H1 (cell line): ENCODE data around the gene CRADD. TPM values are rescaled to one million over a fixed set of nuclear protein-coding genes. Genes with fewer than 3 reads are reported as not detected.

Experiments
- CTCF ChIA-PET: fragments of 300-600 bp; sonication (Branson Sonifier 250); formaldehyde crosslinking; loops from one replicate; lab custom pipeline; 2021; ENCODE audit not compliant: partially characterized antibody; lab: Charles Lee
- POLR2A ChIA-PET: fragments of 300-600 bp; sonication (Branson Sonifier 250); formaldehyde crosslinking; loops from one replicate; lab custom pipeline; 2021; ENCODE audit warnings: inconsistent platforms; ENCODE audit not compliant: partially characterized antibody; lab: Charles Lee
- DNase-seq, 2 experiments: peaks; one replicate each; pipeline versions ENCODE4 v3.0.0 to v3.0.0-alpha.2; 2010 to 2022; ENCODE audit warnings: low spot score in 2 of 2, low read depth in 1 of 2, mixed read lengths in 1 of 2
- FAIRE-seq: peaks from 2 replicates; lab custom pipeline; 2011; peaks lifted over from hg19 to GRCh38; lab: Jason Lieb, UNC
- H2AFZ ChIP-seq: 2 replicates; pipeline ENCODE4 v1.8.1; 2012; ENCODE audit warnings: low read length, inconsistent platforms
- H2AK5ac ChIP-seq: 2 replicates; pipeline ENCODE4 v1.6.1; 2013; ENCODE audit warnings: low read depth, low read length
- H2BK120ac ChIP-seq: replicated peaks from 2 replicates; pipeline ENCODE3; 2013; ENCODE audit warnings: low read depth, low read length, inconsistent platforms
- H2BK12ac ChIP-seq: 2 replicates; pipeline ENCODE4 v1.6.1; 2013; ENCODE audit warnings: low read depth, low read length
- H2BK15ac ChIP-seq: 2 replicates; pipeline ENCODE4 v1.6.1; 2013; ENCODE audit warnings: low read length
- H2BK20ac ChIP-seq: 2 replicates; pipeline ENCODE4 v1.6.1; 2013; ENCODE audit warnings: low read length
- H2BK5ac ChIP-seq: 2 replicates; pipeline ENCODE4 v1.6.1; 2013; ENCODE audit warnings: low read depth, low read length
- H3K14ac ChIP-seq: 2 replicates; pipeline ENCODE4 v1.6.1; 2013; ENCODE audit warnings: inconsistent platforms; ENCODE audit not compliant: insufficient read length
- H3K18ac ChIP-seq: 2 replicates; pipeline ENCODE4 v1.6.1; 2013; ENCODE audit warnings: low read length; ENCODE audit errors: extremely low read depth
- H3K23ac ChIP-seq: 2 replicates; pipeline ENCODE4 v1.6.1; 2013; ENCODE audit warnings: inconsistent platforms; ENCODE audit not compliant: insufficient read length
- H3K23me2 ChIP-seq: 2 replicates; pipeline ENCODE4 v1.6.1; 2013; ENCODE audit warnings: low read depth, low read length
- H3K27ac ChIP-seq: 2 replicates; pipeline ENCODE4 v1.6.1; 2011; ENCODE audit warnings: low read depth, low read length, inconsistent platforms
- H3K27me3 ChIP-seq, 4 experiments: replicated peaks in 1 of 4; 1 replicate in 1 of 4; 2 replicates in 3 of 4; pipeline versions ENCODE4 v1.6.1 to v1.8.1; 2011 to 2013; ENCODE audit warnings: low read length in 3 of 4, mild to moderate bottlenecking in 3 of 4, inconsistent platforms in 2 of 4, mixed read lengths in 2 of 4, moderate library complexity in 1 of 4; ENCODE audit not compliant: control insufficient read depth in 3 of 4, insufficient read depth in 3 of 4; ENCODE audit errors: extremely low read depth in 1 of 4
- H3K36me3 ChIP-seq, 4 experiments: 2 replicates each; pipeline versions ENCODE4 v1.6.1 to v1.8.1; 2011 to 2013; ENCODE audit warnings: mild to moderate bottlenecking in 4 of 4, low read length in 3 of 4, moderate library complexity in 2 of 4, control low read depth in 1 of 4, inconsistent platforms in 1 of 4; ENCODE audit not compliant: insufficient read depth in 4 of 4, control insufficient read depth in 2 of 4
- H3K4ac ChIP-seq: replicated peaks from 2 replicates; pipeline ENCODE3; 2013; ENCODE audit warnings: low read length, low read depth, mixed read lengths, inconsistent platforms; ENCODE audit not compliant: insufficient read length
- H3K4me1 ChIP-seq, 4 experiments: replicated peaks in 1 of 4; 1 replicate in 1 of 4; 2 replicates in 3 of 4; pipeline versions ENCODE4 v1.6.1 to v1.8.1; 2011 to 2013; ENCODE audit warnings: low read length in 3 of 4, inconsistent platforms in 2 of 4, mixed read lengths in 1 of 4; ENCODE audit not compliant: insufficient read depth in 4 of 4, control insufficient read depth in 3 of 4
- H3K4me2 ChIP-seq, 2 experiments: 2 replicates each; pipeline versions ENCODE4 v1.6.1 to v1.8.1; 2011 to 2013; ENCODE audit warnings: low read depth in 2 of 2, low read length in 2 of 2, control low read depth in 1 of 2, inconsistent platforms in 1 of 2, mild to moderate bottlenecking in 1 of 2; ENCODE audit not compliant: insufficient read depth in 1 of 2
- H3K4me3 ChIP-seq, 4 experiments: fragments of 200-600, 300-600 bp in 1 of 4; sonication (generic), shearing (Covaris generic), sonication (Bioruptor Twin) in 1 of 4; 2 replicates each; pipeline versions ENCODE4 v1.5.1 to v1.8.1; 2011 to 2016; ENCODE audit warnings: low read length in 4 of 4, low read depth in 3 of 4, control low read depth in 2 of 4, inconsistent platforms in 2 of 4, mild to moderate bottlenecking in 2 of 4, mixed read lengths in 1 of 4, moderate library complexity in 1 of 4; ENCODE audit not compliant: insufficient read depth in 2 of 4; ENCODE audit errors: extremely low read depth in 1 of 4
- H3K56ac ChIP-seq: replicated peaks from 2 replicates; pipeline ENCODE3; 2013; ENCODE audit warnings: low read depth, mild to moderate bottlenecking, mixed read lengths, low read length, inconsistent platforms; ENCODE audit not compliant: insufficient read length
- H3K79me1 ChIP-seq: 2 replicates; pipeline ENCODE4 v1.6.1; 2013; ENCODE audit warnings: low read depth, low read length, control low read depth
- H3K79me2 ChIP-seq, 2 experiments: 2 replicates each; pipeline versions ENCODE4 v1.6.1 to v1.8.1; 2012 to 2013; ENCODE audit warnings: low read length in 2 of 2, mild to moderate bottlenecking in 2 of 2, inconsistent platforms in 1 of 2; ENCODE audit not compliant: insufficient read depth in 2 of 2, control insufficient read depth in 1 of 2
- H3K9ac ChIP-seq, 4 experiments: replicated peaks in 1 of 4; 1 replicate in 1 of 4; 2 replicates in 3 of 4; pipeline versions ENCODE4 v1.6.1 to v1.8.1; 2011 to 2013; ENCODE audit warnings: low read depth in 3 of 4, low read length in 3 of 4, control low read depth in 2 of 4, mild to moderate bottlenecking in 2 of 4, moderate library complexity in 2 of 4, inconsistent platforms in 1 of 4; ENCODE audit errors: extremely low read depth in 1 of 4
- H3K9me3 ChIP-seq, 2 experiments: 2 replicates each; pipeline versions ENCODE4 v1.6.1 to v1.8.1; 2012 to 2013; ENCODE audit warnings: mild to moderate bottlenecking in 2 of 2, moderate library complexity in 2 of 2, control low read depth in 1 of 2, inconsistent platforms in 1 of 2, low read depth in 1 of 2, low read length in 1 of 2, mixed read lengths in 1 of 2; ENCODE audit not compliant: insufficient read depth in 2 of 2
- H4K20me1 ChIP-seq, 2 experiments: replicated peaks in 1 of 2; 2 replicates each; pipeline versions ENCODE3 to v1.8.1; 2011 to 2013; ENCODE audit warnings: inconsistent platforms in 2 of 2, low read length in 2 of 2, mild to moderate bottlenecking in 1 of 2; ENCODE audit not compliant: insufficient read depth in 2 of 2, control insufficient read depth in 1 of 2
- H4K5ac ChIP-seq: 2 replicates; pipeline ENCODE4 v1.6.1; 2013; ENCODE audit warnings: low read length, low read depth, mixed read lengths, inconsistent platforms; ENCODE audit not compliant: insufficient read length
- H4K8ac ChIP-seq: 2 replicates; pipeline ENCODE4 v1.8.0; 2013; ENCODE audit warnings: mild to moderate bottlenecking, moderate library complexity, low read length, inconsistent platforms; ENCODE audit not compliant: insufficient read depth; ENCODE audit errors: extremely low read depth
- H4K91ac ChIP-seq: replicated peaks from 2 replicates; pipeline ENCODE3; 2013; ENCODE audit warnings: low read length, mixed read lengths, inconsistent platforms; ENCODE audit not compliant: insufficient read length
- CREB1 ChIP-seq: IDR thresholded peaks from 2 replicates; pipeline ENCODE4 v1.6.1; 2012; ENCODE audit warnings: inconsistent platforms
- GABPA ChIP-seq: IDR thresholded peaks from 2 replicates; pipeline ENCODE4 v1.6.1; 2011; ENCODE audit warnings: mild to moderate bottlenecking, low read length, moderate library complexity, borderline replicate concordance; ENCODE audit not compliant: insufficient read depth
- HDAC6 ChIP-seq: IDR thresholded peaks from one replicate; pipeline ENCODE4 v1.7.1; 2012; ENCODE audit warnings: low read depth, mild to moderate bottlenecking, inconsistent platforms, low read length, moderate library complexity
- TCF12 ChIP-seq: IDR thresholded peaks from 2 replicates; pipeline ENCODE4 v1.6.1; 2011; ENCODE audit warnings: low read depth, mild to moderate bottlenecking, low read length
- YY1 ChIP-seq: IDR thresholded peaks from 2 replicates; pipeline ENCODE4 v1.6.1; 2011; ENCODE audit warnings: low read depth, mild to moderate bottlenecking, low read length
- WGBS, 2 experiments: shearing (Covaris generic) in 1 of 2; methylation state at CpG; one replicate each; pipeline versions ENCODE4 v1.1.6 to v1.1.7; 2013 to 2015; ENCODE audit warnings: low lambda C conversion rate in 2 of 2, mixed read lengths in 2 of 2, inconsistent platforms in 1 of 2, low coverage in 1 of 2, missing lambda C conversion rate in 1 of 2; ENCODE audit not compliant: insufficient replicate concordance in 2 of 2, insufficient coverage in 1 of 2, insufficient read length in 1 of 2; ENCODE audit errors: extremely low coverage in 1 of 2, missing lambda C conversion rate in 1 of 2; 5-methylcytosine and 5-hydroxymethylcytosine counted together
- polyA plus RNA-seq, 7 experiments: library from polyadenylated mRNA; depleted of rRNA in 3 of 7; stranded (reverse) in 5 of 7; unstranded in 2 of 7; fragments of >200 nt in 5 of 7; fragments of 200-250 nt in 2 of 7; gene quantifications; 1 replicate in 5 of 7; 2 replicates in 1 of 7; 4 replicates in 1 of 7; pipeline versions ENCODE4 v1.2.1 to v1.2.3, GENCODE V29; 2011 to 2013; ENCODE audit warnings: missing spikeins in 2 of 7, mixed read lengths in 2 of 7
- total RNA-seq: library from RNA; stranded (reverse); fragmentation: NEBNext Ultra II Directional; extraction: Animal tissue kit (Norgen Biotek cat#: 25700); gene quantifications from 2 replicates; pipeline ENCODE4 v1.2.1, GENCODE V29; 2021
- TF ChIP-seq, protein P1 (sequence below): IDR thresholded peaks from 2 replicates; pipeline ENCODE4 v1.6.1; 2012; ENCODE audit warnings: inconsistent platforms

Gene CRADD
- total and polyA plus RNA-seq, 2 of the 8 experiments (the other 6 are each of a cell fraction or from before 2014, with no cell fraction given) = 8.1 to 15.4 TPM

DNA sequence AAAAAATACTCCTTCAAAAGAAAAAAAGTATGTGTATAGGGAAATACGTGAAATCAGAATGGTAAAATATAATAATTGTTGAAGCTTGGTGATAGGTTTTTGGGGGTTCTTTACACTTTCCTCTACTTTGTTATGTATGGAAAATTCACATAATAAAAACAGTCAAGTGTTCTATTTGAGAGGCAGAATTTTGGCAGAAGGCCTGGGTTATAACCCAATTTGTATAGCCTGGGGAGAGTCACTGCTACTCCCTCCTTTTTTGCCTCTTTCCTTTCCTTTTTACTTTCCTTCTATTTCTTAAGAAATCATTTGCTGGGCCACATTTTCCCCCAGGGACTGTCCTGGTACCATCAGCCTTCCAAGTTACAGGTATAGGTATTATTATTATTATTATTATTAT lies 105.7 kb downstream of the CRADD start:
- Histone ChIP-seq H3K23ac (no peak overlapping the region), H3K36me3 (no peaks in the 10 kb centered on the region), H2BK5ac (no peak overlapping the region), H3K4me1 (peaks cover 0 to 11% (median 2%) of the 10 kb centered on the region in 4 experiments; a peak in 2 of 7 replicates), H3K9me3 (no peaks in the 10 kb centered on the region), H2BK12ac (no peak overlapping the region), H3K79me1 (no peaks in the 10 kb centered on the region), H4K91ac (no peak overlapping the region), H2BK120ac (no peak overlapping the region), H2AFZ (no peak overlapping the region), H3K27ac (no peak overlapping the region), H3K56ac (no peak overlapping the region), H3K4me2 (no peak overlapping the region), H4K5ac (no peak overlapping the region), H2AK5ac (no peak overlapping the region), H3K4ac (no peak overlapping the region), H3K79me2 (no peaks in the 10 kb centered on the region), H2BK20ac (no peak overlapping the region), H3K18ac (no peak overlapping the region), H3K27me3 (no peaks in the 10 kb centered on the region), H3K4me3 (no peak overlapping the region), H3K14ac (no peak overlapping the region), H3K23me2 (no peaks in the 10 kb centered on the region), H3K9ac (no peak overlapping the region; a peak in 1 of 7 replicates), H4K20me1 (no peaks in the 10 kb centered on the region), H4K8ac (no peak overlapping the region), H2BK15ac (no peak overlapping the region)
- 78% methylated on average over 1 of the region's 1 CpG; no CpG with 5 or more reads in 1 of the 2 experiments for WGBS, 2 experiments
- POLR2A ChIA-PET = no interaction called here
- no peak for FAIRE-seq
- no peak for DNase-seq
- CTCF ChIA-PET = interaction anchor here (1.5 kb wide), 1 partner anchor 209 kb away, joined by 3 read pairs; no protein-coding TSS in a partner anchor
- TF ChIP-seq YY1 (no peak), TCF12 (no peak), HDAC6 (no peak), GABPA (no peak), CREB1 (no peak)
- TF ChIP-seq, protein P1, sequence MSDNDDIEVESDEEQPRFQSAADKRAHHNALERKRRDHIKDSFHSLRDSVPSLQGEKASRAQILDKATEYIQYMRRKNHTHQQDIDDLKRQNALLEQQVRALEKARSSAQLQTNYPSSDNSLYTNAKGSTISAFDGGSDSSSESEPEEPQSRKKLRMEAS = no peak
